ENCODE results near the gene SEPTIN2.
"Not testable (repeated sequence)": the region's sequence is repeated elsewhere in the genome, so short reads cannot be mapped to it uniquely, and the experiment has no call there.

SEPTIN2 gene

DNA sequence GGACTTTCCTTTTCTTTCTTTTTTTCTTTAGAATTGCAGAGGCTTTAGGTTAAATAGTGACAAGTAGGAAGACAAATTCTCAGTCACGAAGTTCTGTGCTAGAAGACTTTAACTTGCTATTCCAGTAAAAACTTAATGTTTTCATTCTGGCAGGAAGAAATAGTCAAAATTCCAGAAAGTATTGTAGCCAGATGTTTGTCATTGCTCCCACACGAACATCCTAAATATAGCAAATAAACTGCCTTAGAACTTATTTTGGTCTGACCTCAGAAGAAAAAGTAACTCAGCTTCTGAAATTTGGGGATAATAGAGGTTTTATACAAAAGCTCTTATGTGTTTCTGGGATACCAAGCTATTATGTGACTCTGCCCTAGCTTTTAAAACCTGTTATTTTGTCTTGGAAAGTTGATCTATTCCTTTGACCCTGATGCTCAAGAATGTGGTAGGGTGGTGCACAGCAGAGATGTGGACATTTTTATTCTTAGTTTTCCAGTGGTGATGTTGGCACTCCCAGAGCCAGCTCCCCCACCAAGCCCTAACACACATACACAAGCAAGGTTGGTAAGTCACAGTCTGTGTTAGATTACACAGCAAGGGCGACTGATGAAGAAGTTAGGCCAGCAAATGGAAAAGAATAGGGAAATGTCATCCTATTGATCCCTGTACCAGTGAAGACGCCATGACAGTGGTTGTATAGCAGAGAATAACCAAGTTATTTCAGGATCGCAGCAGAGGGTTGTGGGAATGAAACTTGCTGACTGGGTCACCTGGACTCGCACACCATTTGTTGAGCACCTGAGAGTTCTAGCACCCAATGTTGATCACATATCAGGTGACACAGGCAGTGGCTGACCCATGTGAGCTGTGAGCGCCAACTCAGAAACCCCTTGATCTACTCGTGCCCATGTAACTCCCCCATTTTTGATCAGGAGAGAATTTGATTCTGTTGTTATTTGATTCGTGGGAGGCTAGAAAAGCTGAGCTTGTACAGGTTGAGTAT is 64.1 kb downstream of the SEPTIN2 start:
- TF ChIP-seq CTCF (IDR thresholded peaks at IDR 0.05; ENCODE audit: unreplicated experiment in 3 of 3), result no peak
- Mint-ChIP-seq H3K4me3 (peak overlapping the region in 1 of 3 experiments; percentile 9), H3K9me3 (no peaks in the 10 kb centered on the region), H3K4me1 (peaks cover 32% of the 10 kb centered on the region), H3K27me3 (ENCODE audit: low read depth) (no peaks in the 10 kb centered on the region), H3K27ac (peak overlapping the region; percentile 86 to 88 (median 87)), H3K36me3 (ENCODE audit: low read depth) (peaks cover 36% of the 10 kb centered on the region)

GRCh38 chr2:241381872-241382271 is 66.1 kb downstream of the SEPTIN2 start:
- no peak overlapping the region for H3K4me3 Mint-ChIP-seq
- peak overlapping the region in 2 of 3 experiments; percentile 50 to 87 for H3K27ac Mint-ChIP-seq
- no peaks in the 10 kb centered on the region for H3K27me3 Mint-ChIP-seq (ENCODE audit: low read depth)
- TF ChIP-seq CTCF (IDR thresholded peaks at IDR 0.05; ENCODE audit: unreplicated experiment in 3 of 3), result no peak
- H3K36me3 Mint-ChIP-seq (ENCODE audit: low read depth), result peaks cover 31% of the 10 kb centered on the region
- H3K9me3 Mint-ChIP-seq, result no peaks in the 10 kb centered on the region
- H3K4me1 Mint-ChIP-seq, result peaks cover 40% of the 10 kb centered on the region

DNA sequence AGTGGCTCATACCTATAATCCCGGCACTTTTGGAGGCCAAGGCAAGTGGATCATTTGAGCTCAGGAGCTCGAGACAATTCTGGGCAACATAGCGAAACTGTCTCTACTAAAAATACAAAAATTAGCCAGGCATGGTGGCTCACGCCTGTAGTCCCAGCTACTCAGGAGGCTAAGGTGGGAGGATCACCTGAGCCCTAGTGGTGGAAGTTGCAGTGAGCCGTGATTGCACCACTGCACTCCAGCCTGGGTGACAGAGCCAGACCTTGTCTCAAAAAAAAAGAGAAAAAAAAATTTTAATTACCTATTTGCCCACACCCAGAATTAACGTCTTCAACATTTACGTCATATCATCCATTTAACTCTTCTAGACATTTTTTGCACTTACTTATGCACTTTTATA is 69.7 kb downstream of the SEPTIN2 start:
- Mint-ChIP-seq H3K4me1 (peaks cover 32% of the 10 kb centered on the region), H3K36me3 (ENCODE audit: low read depth) (peaks cover 42% of the 10 kb centered on the region)
- not testable (repeated sequence) for H3K27me3 Mint-ChIP-seq (ENCODE audit: low read depth); H3K4me3 Mint-ChIP-seq; H3K27ac Mint-ChIP-seq; H3K9me3 Mint-ChIP-seq

- Mint-ChIP-seq H3K36me3 (ENCODE audit: low read depth) (peaks cover 46% of the 10 kb centered on the region), H3K4me3 (no peak overlapping the region), H3K27me3 (ENCODE audit: low read depth) (no peaks in the 10 kb centered on the region), H3K27ac (peak overlapping the region in 1 of 3 experiments; percentile 35), H3K9me3 (no peaks in the 10 kb centered on the region), H3K4me1 (peaks cover 22% of the 10 kb centered on the region)
- no peak for TF ChIP-seq CTCF (IDR thresholded peaks at IDR 0.05; ENCODE audit: unreplicated experiment in 3 of 3)
Measured at GRCh38 chr2:241386519-241386918, 70.8 kb downstream of the SEPTIN2 start.

- Mint-ChIP-seq H3K27ac (no peak overlapping the region), H3K36me3 (ENCODE audit: low read depth) (peaks cover 33% of the 10 kb centered on the region), H3K9me3 (no peaks in the 10 kb centered on the region), H3K27me3 (ENCODE audit: low read depth) (no peaks in the 10 kb centered on the region), H3K4me3 (no peak overlapping the region), H3K4me1 (peaks cover 17% of the 10 kb centered on the region)
- TF ChIP-seq CTCF (IDR thresholded peaks at IDR 0.05; ENCODE audit: unreplicated experiment in 3 of 3), result no peak
Measured at GRCh38 chr2:241389697-241390096, 74.0 kb downstream of the SEPTIN2 start.

DNA sequence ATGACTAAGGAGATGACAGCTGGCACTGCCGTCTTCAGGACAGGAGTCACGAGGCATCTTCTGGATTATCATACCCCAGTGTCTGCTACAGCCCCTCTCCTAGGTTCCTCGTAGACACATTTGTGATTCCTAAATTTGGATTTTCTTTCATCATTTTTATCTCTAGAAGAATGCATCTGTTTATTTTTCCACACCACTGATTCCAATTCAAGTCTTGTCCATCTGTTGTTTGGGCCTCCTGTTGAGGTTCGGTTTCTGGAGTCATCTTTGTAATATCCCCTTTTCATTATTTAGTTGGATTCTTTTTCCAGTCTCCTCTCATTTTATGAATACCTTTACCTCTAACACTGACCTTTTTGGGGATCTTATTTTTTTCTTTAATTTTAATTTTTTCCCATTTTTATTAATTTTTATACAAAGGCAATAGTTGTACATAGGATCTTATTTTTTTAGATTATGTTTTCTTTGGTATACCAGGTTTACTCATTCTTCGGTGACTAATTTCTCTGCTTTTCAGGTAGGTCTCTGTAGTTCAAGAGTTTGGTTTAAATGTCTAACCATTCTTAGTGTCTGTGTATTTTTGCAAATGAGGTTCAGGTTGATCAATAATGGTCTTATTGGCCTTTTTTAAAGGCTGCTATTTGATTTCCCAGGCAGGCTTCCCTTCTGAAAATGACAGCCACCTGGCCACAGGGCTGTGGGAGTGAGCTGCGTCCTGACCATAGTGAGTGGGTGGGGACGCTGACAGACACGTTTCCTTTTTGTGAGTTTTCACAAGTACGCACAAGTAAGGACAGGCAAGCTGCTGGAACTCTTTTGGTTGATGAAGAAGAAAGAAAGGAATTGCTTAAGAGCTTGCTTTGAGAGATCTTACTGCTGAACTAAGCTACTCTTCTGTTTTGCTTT is 74.8 kb downstream of the SEPTIN2 start:
- Mint-ChIP-seq H3K27me3 (ENCODE audit: low read depth) (no peaks in the 10 kb centered on the region), H3K36me3 (ENCODE audit: low read depth) (peaks cover 38% of the 10 kb centered on the region), H3K4me1 (peaks cover 17% of the 10 kb centered on the region), H3K4me3 (no peak overlapping the region), H3K27ac (no peak overlapping the region), H3K9me3 (no peaks in the 10 kb centered on the region)
- TF ChIP-seq CTCF (IDR thresholded peaks at IDR 0.05; ENCODE audit: unreplicated experiment in 3 of 3), result no peak
